Epidermal melanocyte (primary cell): ENCODE results near the gene SMIM26.
A peak's percentile ranks its signal among the peaks of the same experiment; 100 is the strongest.

Source experiments
- DNase-seq: peaks from one replicate; pipeline ENCODE4 v3.0.0; 2011; ENCODE audit warnings: low spot score; ENCODE audit not compliant: insufficient read length

The SMIM26 gene

DNA sequence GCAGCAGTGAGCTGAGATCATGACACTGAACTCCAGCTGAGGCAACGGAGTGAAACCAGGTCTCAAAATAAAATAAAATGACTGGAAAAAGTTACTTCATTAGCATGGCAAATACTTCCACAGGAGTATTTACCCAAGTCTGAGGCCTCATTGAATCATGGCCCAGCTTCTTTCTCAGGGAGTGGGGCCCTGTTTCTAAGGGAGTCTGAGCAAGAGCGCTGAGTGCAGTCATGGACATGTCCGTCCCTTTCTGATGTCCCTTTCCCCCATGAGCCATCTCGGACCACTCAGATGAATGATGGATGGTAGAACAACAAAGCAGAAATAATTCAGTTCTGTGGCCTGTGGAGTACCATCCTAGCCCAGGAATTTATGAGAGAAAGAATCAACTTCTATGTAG is 12.8 kb downstream of the SMIM26 start:
- DNase-seq: no peak

DNA sequence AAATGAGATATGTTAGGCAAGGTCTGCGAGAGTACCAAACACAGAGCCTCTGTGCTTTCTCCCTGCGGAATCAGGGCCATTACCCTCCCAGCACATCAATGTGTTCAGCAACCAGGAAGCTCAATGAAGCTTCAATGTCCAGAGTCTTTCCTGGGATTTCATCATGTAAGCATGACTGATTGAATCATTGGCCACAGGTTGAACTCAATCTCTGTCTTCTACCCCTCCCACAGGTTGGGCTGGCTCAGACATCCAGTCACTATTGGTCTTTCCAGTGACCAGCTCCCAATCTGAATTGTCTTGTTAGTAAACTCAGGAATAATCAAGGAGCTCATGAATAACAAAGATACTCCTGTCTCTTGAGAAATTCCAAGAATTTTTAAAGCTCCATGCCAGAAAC is 17.9 kb downstream of the SMIM26 start:
- DNase-seq: no peak

GRCh38 chr20:18587665-18588573 is 20.7 kb downstream of the SMIM26 start, which contains the start of gene DTD1:
Gene DTD1, plus strand, starts transcription at chr20:18588054. Its CDS starts 19 bp downstream, at chr20:18588073.
- DNase-seq: peak; percentile 52

- no peak for DNase-seq
These were observed 21.3 kb downstream of the SMIM26 start for GRCh38 chr20:18588574-18588933.

GRCh38 chr20:18589941-18590674 is 22.9 kb downstream of the SMIM26 start:
- DNase-seq: no peak

GRCh38 chr20:18596270-18596669 is 29.0 kb downstream of the SMIM26 start:
- DNase-seq: no peak

DNA sequence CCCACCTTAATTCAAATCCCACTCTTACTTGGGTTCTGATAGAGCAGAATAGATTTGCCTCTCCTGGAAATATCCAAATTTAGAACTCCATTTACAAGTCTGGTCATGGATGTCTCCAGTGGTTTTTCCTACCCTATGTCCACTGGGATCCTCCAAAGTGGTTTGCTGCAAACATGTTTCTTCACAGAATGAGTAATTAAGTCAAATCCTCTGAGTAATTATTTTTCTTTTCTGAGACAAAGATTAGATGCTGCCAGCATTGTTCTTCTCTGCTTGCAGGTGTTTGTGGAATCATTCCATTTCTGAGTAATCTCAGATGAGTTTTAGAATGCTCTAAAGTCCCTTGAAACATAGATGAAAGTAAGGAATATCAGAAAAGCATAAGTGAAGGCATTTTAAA is 42.5 kb downstream of the SMIM26 start:
- DNase-seq: no peak

- DNase-seq: no peak
These were observed 44.3 kb downstream of the SMIM26 start for GRCh38 chr20:18611492-18611891.

GRCh38 chr20:18613553-18613952 is 46.3 kb downstream of the SMIM26 start:
- no peak for DNase-seq

GRCh38 chr20:18614244-18614643 is 47.0 kb downstream of the SMIM26 start:
- DNase-seq: no peak

DNA sequence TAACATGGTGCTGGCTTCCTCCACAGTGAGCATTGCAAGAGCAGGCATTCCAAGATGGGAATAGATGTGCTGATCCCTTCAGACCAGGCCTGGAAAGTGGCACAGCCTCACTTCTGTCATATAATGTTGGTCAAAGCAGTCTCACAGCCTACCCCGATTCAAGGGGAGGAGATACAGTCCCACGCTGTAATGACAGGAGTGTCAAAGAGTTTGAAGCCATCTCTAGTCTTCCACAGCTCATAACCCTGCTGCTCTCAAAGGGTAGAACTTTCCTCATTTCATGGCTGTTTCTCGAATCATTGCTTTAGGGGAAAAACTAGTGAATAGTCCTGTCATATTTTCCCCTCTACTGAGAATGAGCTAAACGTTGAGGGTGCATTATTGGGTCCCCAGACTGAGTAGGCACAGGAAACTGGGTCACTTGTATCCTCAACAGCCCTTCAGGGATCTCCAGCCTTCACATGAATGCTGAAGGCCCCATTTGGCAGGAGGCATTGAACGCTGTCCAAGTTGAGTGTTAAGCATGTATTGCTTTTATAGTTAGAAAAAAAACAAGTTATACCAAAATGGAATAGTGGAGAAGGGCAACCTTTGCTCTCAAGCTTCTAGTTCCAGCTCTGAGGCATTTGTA is 47.9 kb downstream of the SMIM26 start:
- no peak for DNase-seq
